Measurements from ENCODE around the gene PRELID2.
"Not testable (repeated sequence)": the region's sequence is repeated elsewhere in the genome, so short reads cannot be mapped to it uniquely, and the experiment has no call there.

Gene PRELID2

DNA sequence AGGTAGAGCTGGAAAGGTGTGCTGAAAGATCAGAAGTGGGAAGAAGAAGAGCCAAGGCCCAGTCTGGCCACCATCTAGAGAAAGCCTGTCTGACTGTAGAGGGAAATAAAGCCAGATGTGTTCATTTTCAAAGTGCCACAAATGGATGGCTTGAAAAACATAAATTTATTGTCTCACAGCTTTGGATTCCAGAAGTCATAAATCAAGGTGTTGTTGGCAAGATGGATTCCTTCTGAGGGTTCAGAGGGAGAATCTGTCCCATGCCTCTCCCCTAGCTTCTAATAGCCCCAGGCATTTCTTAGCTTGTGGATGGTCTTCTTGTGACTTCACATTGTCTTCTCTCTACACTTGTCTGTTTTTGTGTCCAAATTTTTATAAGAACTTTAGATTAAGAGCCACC lies 6.2 kb upstream of the PRELID2 start:
- no peak for DNase-seq (ENCODE audit: low read depth)
- no peak overlapping the region for H3K4me3 ChIP-seq (ENCODE audit: control insufficient read depth, low read depth, low read length)
- TF ChIP-seq, protein P1, sequence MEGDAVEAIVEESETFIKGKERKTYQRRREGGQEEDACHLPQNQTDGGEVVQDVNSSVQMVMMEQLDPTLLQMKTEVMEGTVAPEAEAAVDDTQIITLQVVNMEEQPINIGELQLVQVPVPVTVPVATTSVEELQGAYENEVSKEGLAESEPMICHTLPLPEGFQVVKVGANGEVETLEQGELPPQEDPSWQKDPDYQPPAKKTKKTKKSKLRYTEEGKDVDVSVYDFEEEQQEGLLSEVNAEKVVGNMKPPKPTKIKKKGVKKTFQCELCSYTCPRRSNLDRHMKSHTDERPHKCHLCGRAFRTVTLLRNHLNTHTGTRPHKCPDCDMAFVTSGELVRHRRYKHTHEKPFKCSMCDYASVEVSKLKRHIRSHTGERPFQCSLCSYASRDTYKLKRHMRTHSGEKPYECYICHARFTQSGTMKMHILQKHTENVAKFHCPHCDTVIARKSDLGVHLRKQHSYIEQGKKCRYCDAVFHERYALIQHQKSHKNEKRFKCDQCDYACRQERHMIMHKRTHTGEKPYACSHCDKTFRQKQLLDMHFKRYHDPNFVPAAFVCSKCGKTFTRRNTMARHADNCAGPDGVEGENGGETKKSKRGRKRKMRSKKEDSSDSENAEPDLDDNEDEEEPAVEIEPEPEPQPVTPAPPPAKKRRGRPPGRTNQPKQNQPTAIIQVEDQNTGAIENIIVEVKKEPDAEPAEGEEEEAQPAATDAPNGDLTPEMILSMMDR (conservative IDR thresholded peaks at IDR 0.05; ENCODE audit: control insufficient read depth, insufficient read depth, low read depth, low read length), result no peak

DNA sequence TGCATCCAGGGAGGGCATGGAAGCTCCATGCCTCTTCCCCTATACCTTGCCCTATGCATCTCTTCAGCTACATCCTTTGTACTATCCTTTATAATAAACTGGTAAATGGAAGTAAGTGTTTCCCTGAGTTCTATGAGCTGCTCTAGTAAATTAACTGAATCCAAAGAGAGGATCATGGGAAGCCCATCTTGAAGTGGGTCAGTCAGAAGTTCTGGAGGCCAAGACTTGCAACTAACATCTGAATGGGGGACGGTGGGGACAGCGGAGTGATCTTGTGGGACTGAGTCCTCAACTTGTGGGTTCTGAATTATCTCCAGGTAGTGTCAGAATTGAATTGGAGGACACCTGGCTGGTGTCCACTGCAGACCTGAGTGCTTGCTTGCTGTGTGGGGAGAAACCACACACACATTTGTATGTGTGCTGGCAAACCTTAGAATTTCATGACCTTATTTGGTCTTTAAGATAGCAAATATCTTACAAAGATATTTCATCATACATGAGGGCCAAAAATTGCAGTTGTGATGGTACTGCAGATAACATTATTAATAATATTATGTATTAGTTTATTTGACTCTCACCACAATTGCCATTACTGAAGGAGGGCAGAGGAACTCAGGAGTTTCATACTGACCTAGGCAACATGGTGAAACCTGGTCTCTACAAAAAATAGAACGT lies 5.5 kb upstream of the PRELID2 start:
- no peak for DNase-seq (ENCODE audit: low read depth)
- TF ChIP-seq, protein P1 (conservative IDR thresholded peaks at IDR 0.05; ENCODE audit: control insufficient read depth, insufficient read depth, low read depth, low read length), result no peak
- H3K4me3 ChIP-seq (ENCODE audit: control insufficient read depth, low read depth, low read length), result no peak overlapping the region

DNA sequence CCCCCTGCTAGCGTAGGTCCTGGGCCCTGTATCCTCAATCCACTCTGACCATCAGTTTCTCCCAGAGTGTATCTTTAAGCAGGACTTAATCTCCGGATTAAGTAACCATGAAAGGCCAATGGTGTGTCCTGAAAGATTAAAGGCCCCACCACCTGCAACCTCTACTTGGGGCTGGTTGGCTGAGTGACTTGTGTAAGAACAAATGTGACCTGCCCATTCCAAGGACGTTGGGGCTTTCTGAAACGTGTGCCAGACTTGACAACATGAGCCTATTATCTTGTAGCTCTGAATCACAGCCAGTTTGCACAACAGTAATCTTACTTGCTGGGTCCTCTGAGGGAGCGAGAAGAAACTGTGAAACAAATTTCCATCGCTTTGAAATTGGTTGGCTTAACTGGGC lies 3.1 kb upstream of the PRELID2 start:
- TF ChIP-seq, protein P1 (conservative IDR thresholded peaks at IDR 0.05; ENCODE audit: control insufficient read depth, insufficient read depth, low read depth, low read length), result no peak
- no peak for DNase-seq (ENCODE audit: low read depth)
- no peak overlapping the region for H3K4me3 ChIP-seq (ENCODE audit: control insufficient read depth, low read depth, low read length)

DNA sequence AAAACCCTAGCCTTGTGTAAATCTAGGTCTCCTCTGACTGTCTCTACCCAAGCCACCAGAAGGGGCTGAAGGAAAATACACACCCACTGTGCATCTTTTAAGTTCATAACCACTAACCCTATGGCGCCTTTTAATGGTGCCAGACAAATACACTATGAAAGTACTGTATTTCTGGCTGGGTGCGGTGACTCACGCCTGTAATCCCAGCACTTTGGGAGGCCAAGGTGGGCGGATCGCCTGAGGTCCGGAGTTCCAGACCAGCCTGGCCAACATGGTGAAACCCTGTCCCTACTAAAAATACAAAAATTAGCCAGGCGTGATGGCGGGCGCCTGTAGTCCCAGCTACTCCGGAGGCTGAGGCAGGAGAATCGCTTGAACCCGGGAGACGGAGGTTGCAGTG lies 1.1 kb upstream of the PRELID2 start:
- H3K4me3 ChIP-seq (ENCODE audit: control insufficient read depth, low read depth, low read length); DNase-seq (ENCODE audit: low read depth): not testable (repeated sequence)

DNA sequence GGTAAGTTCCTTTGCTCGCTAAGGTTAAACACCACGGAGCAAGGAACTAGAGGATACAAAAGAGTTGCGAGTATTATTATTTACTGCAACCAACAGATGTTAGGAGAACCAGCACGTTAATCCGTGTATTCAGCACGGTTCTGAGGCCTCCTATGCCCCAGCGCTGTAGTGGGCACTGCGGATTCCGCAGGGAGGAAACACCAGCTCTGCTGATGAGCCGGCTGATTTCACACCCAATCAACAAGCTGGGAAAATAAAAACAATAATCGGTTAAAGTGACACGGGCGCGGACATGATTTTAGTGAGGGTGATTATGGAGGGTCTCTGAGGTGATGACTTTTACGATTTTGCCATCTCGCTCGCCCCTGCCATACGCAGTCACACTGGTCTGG lies 702 bp upstream of the PRELID2 start:
- DNase-seq (ENCODE audit: low read depth), result no peak
- TF ChIP-seq, protein P1 (conservative IDR thresholded peaks at IDR 0.05; ENCODE audit: control insufficient read depth, insufficient read depth, low read depth, low read length), result no peak
- peak overlapping the region; percentile 72 for H3K4me3 ChIP-seq (ENCODE audit: control insufficient read depth, low read depth, low read length)

DNA sequence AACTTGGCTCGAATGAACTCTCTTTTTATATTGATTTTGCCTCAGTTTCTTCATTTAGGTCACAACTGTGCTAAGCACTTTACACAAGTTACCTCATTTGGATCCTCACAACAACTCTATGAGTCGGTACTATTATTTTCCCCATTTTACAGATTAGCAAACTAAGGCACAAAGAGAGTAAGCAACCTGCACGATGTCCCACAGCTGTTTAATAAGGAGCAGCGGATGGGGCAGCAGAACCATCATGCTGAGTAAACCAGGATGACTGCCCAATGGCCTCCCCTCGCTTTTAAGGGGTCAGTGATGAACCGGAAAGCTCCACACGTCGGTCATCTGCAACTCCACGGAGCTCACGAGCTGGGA lies 607 bp downstream of the PRELID2 start:
- TF ChIP-seq, protein P1 (conservative IDR thresholded peaks at IDR 0.05; ENCODE audit: control insufficient read depth, insufficient read depth, low read depth, low read length), result no peak
- H3K4me3 ChIP-seq (ENCODE audit: control insufficient read depth, low read depth, low read length), result peak overlapping the region; percentile 72
- DNase-seq (ENCODE audit: low read depth), result peak; percentile 36

DNA sequence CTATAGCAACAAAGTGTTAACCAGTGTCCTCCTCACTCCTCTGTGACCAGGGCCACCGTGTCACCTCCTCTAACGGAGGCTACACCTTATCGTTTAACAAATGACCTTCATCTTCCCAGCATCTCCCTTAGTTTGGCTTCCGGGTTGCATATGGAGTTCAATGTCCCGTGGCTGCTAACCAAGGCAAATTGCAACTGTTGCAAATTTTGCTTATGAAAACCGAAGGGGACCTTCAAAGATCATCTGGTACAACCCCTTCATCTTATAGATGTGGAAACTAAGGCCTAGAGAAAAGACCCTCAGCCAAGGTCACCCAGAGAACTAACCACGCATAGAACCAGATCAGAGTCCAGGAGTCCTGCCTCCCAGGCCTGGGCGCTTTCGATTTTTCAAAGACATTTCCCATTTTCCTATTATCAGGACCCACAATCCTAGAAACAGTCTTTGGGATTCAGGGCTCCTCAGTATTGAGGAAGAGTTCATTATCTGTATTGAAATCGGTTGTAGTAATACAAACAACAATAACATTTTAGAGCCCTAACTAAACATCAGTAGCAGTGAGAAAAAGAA lies 1.4 kb downstream of the PRELID2 start:
- no peak for DNase-seq (ENCODE audit: low read depth)
- TF ChIP-seq, protein P1 (conservative IDR thresholded peaks at IDR 0.05; ENCODE audit: control insufficient read depth, insufficient read depth, low read depth, low read length), result no peak
- H3K4me3 ChIP-seq (ENCODE audit: control insufficient read depth, low read depth, low read length), result no peak overlapping the region
